Smooth muscle cell of the brain vasculature (primary cell): ENCODE data around the gene ITPK1.

Source experiments
- DNase-seq: peaks from one replicate; pipeline ENCODE4 v3.0.0-alpha.2; 2012; ENCODE audit warnings: low read depth, low spot score

Gene ITPK1

DNA sequence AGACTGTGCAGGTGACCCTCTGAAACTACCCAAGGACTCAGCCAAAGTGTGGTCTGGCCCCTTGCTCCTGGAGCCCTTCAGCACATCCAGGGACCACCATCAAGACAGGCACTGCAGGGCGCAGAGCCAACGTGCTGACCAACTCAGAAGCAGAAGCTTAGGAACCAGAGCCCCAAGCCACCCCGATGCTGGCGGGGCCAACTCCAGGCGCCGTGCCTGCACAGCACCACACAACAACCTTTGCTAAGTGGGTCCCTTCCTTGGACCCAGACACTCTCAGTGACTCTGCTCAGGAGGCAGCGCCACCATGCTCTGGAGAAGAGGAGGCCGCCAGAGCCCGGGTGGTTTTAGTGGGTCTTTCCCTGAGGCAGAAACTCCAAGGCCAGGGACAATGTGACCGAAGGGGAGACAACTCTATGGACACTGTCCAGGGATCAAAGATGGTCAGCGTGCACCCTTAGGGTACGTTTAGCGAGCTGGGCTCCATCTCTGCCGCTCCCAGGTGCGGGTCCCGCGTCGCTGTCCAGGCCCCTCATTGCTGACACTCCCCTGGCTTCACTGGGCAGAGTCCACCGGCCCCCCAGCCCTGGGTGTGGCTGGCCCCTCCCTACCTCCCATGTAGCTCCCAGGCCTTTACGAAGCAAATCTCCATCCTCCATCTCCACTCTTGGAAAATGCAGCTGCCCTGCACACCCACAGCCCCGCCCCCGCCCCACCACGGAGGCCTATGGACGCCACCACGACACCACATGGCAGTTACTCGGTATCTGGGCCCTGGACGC lies 176.6 kb downstream of the ITPK1 start:
- DNase-seq, result no peak

DNA sequence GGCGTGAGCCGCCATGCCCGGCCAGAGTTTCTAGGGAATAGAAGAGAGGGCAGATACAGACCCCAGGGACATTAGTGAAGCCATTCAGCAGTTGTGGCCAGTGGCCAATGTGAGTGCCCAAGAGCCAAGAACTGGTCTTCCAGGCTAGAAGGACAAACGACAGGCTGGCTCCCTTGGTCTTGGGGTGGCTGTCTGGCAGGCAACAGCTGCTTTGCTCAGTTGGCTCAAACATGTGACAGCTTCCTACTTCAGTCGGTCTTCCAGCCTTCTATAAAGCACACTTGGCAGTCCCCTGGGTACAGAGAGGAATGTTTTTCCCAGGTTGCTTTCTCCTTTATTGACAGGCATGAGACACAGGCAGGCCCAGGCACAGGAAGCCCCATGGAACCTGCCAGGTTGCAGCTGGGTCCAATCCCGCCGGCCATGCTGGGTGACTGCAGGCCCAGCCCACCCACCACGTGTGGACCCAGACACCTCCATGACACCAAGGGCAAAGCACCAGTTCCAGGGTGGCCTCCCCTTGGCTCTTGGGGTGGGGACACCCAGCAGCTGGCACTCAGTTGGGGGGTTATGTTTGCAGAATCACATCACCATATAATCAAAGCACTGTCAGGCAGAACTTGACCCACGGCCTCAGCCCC lies 177.4 kb downstream of the ITPK1 start:
- no peak for DNase-seq

DNA sequence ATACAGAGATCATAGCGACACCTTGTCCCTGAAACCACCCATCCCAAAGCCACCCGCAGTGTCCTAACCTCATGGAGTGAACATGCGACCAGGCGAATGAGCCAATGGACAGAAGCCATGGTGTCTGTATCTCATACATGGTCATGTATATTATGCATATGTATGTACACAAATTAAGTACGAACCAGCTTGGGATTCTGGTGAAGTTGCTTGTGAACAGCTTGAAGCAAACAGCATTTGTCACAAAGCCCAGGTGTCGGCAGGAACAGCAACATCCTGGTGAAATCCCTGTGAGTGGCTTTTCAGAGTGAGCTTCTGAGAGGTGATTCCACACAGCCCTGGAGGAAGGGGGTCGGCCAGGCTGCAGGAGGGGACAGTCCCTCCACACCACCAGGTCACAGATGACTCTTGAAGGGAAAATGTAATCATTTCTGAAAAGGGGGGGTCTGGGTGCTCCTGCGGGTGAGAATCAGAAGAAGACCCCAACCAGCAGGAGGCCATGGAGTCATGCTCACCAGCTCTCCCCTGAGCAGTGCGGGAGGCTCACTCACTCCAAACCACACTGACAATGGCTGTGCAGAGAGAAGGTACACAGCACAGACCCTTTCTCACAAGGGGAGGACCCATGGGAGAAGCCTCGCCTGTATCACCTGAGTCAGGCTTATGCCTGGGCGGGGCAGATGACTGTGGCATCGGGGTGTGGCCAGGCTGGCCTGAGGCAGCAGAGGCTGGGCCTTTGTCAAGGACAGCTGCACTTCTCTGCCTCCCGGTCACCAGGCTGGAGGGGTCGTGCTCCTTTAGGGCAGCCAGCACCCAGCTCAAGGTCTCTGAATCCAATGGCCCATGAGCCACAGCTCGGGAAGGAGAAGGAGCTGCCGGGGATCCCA lies 178.4 kb downstream of the ITPK1 start:
- no peak for DNase-seq

GRCh38 chr14:92936085-92936484 lies 179.6 kb downstream of the ITPK1 start:
- DNase-seq, result no peak

GRCh38 chr14:92935446-92935845 lies 180.3 kb downstream of the ITPK1 start:
- DNase-seq, result no peak

DNA sequence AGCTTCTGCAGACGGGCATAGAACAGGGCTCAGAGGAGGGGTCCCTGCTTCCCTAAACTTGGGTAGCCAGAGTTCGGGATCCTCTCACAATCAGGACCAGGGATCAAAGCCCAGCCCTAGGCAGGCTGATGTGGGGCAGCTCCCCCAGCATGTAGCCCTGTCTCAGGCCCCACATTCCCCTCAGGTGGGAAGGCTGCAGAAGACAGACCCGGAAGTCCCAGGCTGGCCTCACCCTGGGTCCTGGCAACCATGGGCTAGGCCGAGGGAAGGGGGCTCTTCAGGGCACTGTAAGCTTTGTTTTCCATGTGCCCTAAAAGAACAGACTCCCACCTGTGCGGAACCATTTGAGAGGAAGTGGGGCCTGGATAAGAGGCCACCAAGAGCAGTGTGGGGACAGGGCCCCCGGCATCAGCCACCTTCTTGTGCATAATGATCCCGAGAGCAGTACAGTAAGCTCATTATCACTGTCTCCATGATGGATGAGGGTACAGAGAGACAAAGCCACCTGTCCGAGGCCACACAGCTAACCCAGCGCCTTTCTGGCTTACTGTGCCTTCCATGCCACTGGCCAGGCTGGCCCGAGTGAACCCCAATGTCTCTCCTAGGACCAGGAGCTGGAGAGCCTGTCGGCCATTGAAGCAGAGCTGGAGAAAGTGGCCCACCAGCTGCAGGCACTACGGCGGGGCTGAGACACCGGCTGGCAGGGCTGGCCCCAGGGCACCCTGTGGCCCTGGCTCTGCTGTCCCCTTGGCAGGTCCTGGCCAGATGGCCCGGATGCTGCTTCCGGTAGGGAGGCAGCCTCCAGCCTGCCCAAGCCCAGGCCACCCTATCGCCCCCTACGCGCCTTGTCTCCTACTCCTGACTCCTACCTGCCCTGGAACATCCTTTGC lies 181.3 kb downstream of the ITPK1 start:
- DNase-seq, result no peak

DNA sequence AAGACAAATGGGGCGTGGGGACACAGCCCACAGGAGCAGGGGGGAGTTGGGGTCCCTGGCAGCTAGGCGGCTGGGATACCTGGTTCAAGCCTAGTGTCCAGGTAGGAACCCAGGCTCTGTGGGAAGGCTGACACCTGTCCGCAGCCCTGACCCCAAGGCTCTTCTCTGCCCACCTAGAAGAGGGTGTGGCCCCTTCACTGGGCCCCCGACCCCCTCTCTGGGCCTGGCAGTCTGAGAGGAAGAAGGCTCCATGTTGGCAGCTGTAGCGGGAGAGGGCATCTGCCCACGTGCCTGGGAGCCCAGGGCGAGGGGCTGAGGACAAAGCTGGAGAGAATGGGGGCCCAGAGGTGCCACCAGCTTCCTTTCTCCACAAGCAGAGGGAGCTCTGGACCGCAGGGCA lies 182.2 kb downstream of the ITPK1 start:
- DNase-seq, result no peak

DNA sequence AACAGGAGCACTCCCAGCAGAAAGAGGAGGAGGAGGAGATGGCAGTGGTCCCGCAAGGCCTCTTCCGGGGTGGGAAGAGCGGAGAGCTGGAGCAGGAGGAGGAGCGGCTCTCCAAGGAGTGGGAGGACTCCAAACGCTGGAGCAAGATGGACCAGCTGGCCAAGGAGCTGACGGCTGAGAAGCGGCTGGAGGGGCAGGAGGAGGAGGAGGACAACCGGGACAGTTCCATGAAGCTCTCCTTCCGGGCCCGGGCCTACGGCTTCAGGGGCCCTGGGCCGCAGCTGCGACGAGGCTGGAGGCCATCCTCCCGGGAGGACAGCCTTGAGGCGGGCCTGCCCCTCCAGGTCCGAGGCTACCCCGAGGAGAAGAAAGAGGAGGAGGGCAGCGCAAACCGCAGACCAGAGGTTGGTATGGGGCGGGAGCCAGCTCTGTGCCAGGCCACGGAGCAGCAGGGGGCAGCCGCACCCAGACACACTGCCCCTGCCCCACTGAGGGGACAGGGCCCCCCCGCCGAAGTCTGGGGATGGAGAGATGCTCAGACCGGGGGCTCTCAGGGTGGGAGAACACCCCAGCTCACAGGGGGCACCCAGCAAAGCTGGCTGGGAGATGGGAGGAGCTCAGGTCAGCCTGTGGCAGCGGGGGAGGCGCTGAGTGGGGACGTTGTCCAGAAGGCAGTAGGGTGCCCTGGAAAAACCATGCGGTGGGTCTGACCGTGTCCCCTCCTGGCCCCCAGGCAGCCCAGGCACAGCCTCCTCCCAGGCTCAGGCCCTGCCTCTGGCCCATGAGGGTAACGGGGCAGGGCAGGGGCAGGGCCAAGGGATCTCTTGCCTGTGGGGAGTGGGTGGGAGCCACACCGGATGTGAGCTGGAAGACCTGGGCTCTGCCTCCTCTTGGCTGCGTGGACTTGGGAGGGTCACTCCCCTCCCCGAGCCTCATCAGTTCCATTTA lies 183.0 kb downstream of the ITPK1 start:
- DNase-seq, result no peak

- no peak for DNase-seq
These were observed 183.9 kb downstream of the ITPK1 start for GRCh38 chr14:92931681-92932447.

GRCh38 chr14:92930737-92931602 lies 184.8 kb downstream of the ITPK1 start:
- DNase-seq, result no peak

GRCh38 chr14:92929689-92930608 lies 185.8 kb downstream of the ITPK1 start:
- no peak for DNase-seq

DNA sequence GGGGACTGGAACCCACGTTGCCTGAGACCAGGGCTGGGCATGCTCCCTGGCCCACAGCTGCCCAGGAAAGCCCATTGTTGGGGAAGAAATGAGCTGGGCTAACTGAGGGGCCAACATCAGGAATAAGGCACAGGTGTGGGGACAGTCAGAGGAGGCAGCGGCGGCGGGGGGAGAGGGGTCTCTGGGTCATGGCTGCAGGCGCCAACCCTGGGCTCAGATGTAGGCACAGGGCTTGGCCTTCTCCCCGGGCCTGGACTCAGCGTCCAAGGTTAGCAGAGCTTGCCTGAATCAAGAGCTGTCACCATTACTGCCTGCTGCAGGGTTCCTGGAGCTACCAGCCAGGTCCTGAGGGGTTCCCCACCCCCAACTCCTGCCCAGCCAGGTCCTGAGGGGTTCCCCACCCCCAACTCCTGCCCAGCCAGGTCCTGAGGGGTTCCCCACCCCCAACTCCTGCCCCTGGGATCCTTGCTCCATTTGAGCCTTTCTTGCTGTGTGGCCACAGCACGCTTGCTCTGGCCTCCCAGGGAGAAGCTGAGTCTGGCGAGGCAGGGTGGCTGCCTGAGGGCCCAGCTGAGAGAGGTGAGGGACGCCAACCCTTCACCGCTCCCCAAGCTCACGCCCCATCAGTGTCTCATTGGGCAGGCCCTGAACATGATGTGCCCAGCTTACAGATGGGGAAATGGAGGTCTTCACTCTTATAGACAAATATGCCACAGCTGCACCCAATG lies 186.6 kb downstream of the ITPK1 start:
- DNase-seq, result no peak

DNA sequence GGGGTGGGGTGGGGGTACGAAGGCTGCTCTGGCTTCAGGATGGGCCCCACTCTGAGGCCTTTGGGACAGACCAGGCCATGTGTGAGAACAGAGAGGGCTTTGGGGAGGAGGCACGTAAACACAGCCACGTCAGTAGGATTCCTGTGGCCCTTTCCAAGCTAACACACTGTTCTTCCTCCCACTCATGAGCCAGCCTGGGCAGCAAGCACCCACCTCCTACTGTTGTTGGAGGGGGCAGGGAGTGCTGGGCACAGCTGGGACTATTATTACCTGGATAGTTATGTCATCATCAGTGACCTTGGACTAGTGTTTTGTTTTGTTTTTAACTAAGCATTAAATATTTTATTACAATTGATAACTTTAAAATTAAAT lies 187.5 kb downstream of the ITPK1 start:
- no peak for DNase-seq

GRCh38 chr14:92927349-92928257 lies 188.1 kb downstream of the ITPK1 start:
- no peak for DNase-seq

- no peak for DNase-seq
These were observed 188.8 kb downstream of the ITPK1 start for GRCh38 chr14:92926931-92927330.
